Measurements from ENCODE around the gene NR1D1.

NR1D1 gene

GRCh38 chr17:40061609-40062038, 38.8 kb downstream of the NR1D1 start:
- DNase-seq, result no peak

GRCh38 chr17:40060887-40061608, 39.3 kb downstream of the NR1D1 start:
- DNase-seq, result no peak

GRCh38 chr17:40059729-40060475, 40.5 kb downstream of the NR1D1 start:
- no peak for DNase-seq

GRCh38 chr17:40058865-40059264, 41.5 kb downstream of the NR1D1 start:
- DNase-seq, result no peak

GRCh38 chr17:40058186-40058784, 42.1 kb downstream of the NR1D1 start:
- DNase-seq, result no peak

GRCh38 chr17:40056379-40057015, 43.9 kb downstream of the NR1D1 start:
- no peak for DNase-seq

Data from KG1 (cell line).